NCI-H2029 treated with DMSO at 0.1 percent for 48 hours (cell line): Measurements from ENCODE around the gene ABCB10.

Experiments used
- DNase-seq: peaks from one replicate; lab custom pipeline; 2025; lab: John Stamatoyannopoulos, UW

ABCB10 gene

DNA sequence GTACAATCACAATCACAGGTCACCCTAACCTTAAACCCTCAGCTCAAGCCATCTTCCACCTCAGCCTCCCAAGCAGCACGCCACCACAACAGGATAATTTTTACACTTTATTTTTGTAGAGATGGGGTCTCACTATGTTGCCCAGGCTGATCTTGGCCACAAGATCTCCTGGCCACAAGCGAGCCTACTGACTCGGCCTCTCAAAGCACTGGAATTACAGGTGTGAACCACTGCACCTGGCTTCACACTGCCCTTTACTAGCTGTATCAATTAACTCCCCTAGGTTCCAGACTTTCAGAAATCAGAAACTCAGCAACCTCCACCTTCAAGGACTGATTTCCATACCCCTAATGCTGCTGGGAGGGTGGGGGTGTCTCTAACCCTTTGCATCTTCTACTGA is 87.3 kb downstream of the ABCB10 start:
- no peak for DNase-seq

DNA sequence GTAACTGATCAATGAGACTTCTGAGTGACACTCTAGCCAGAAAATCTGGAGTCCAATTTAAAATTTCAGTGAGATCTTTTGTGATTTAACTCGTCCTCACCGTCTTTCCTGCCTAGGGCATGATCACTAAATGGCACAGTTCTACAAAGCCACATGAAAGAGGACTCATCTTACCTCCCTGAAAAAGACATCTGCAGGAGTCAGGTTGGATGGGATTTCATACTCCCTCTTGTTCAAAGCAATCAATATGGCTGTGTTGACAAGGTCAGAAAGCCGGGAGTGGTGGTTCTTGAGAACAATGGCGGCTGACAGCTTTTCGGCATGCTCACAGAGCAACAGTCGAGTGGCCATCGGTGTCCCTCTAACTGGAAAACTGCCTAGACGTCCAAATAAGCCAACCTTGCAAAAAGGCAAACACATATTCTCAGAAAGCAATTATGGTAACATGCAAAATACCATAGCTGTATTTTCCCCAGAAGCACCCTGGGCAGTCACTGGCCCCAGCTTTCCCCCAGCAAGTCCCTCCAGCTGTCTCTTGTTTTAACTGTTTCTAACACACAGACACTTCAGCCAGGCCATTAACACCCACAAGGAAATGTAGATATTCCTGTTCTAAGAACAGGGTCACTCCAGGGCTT is 88.0 kb downstream of the ABCB10 start:
- peak; percentile 31 for DNase-seq

DNA sequence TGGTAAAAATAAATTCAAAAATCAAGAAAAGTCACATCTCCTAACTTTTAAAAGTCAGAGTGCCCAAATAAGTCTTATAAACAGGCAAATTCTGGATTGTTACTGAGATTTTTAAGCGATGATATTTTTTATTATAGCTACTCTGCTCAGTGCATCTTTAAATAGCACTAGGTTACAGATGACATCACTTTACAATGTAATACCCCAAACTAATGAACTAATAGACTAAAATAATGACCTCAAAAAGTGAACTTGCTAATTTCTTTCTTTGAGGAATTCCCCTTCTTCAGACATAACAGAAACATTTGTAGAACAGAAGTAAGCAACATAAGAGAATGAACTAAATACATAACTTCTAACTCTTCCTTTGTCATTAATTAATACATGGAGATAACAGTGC is 91.6 kb downstream of the ABCB10 start:
- no peak for DNase-seq
